ENCODE results near the gene DGKH.
"Not testable (repeated sequence)": the region's sequence is repeated elsewhere in the genome, so short reads cannot be mapped to it uniquely, and the experiment has no call there.

The DGKH gene

GRCh38 chr13:42173789-42174343 is 125.4 kb downstream of the DGKH start:
- no peak for DNase-seq

DNA sequence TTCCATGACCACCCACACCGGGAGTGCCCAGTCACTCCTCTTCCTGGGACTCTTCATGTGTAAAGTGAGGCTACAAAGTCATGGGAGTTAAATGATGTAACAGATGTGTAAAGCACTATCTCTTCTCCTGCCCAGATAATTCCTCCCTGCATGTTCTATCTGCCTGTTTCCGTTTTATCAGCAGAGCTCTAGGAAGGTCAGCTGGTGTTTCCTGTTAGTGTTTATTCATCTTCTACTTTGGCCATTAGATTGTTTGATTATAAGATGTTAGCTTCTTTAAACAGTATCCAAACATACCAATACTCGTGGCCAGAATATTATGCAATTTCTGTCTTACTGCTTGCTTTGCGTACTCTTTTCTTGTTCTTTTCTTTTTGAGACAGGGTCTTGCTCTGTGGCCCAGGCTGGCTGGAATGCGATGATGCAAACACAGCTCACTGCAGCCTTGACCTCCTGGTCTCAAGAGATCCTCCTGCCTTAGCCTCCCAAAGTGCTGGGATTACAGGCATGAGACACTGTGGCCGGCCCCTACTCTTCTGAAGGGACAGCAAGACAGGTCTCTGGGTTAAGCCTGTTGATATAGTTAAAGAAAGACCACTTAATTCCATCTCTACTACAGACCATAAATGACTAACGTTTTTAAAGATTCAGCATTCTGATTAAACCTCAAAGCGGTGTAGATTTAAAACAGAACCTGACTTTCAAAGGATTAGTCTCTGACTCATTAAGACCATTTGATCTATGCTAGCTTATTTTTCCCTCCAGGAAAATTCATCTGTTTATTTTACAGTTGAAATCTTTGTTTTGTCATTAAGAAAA is 126.1 kb downstream of the DGKH start:
- DNase-seq: no peak

- no peak for DNase-seq
Measured at GRCh38 chr13:42176294-42176693, 127.8 kb downstream of the DGKH start.

DNA sequence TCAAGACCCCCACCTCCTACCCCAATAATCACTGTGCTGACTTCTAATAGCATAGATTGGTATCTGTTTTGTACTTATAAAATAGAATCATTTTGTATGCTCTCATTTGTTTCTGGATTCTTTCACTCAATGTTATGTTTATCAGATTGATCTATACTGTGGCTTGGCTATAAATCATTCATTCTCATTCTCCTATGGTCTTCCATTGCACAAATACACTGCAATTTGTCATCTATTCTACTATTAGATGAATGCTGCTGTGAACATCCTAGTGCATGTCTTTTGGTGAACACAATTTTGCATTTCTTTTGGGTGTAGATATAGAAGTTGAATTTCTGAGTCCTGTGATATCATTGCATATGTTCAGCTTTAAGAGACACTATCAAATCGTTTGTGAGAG is 128.7 kb downstream of the DGKH start:
- DNase-seq: no peak

- DNase-seq: no peak
Measured at GRCh38 chr13:42181381-42181953, 133.0 kb downstream of the DGKH start.

GRCh38 chr13:42189061-42189460 is 140.6 kb downstream of the DGKH start:
- no peak for DNase-seq

DNA sequence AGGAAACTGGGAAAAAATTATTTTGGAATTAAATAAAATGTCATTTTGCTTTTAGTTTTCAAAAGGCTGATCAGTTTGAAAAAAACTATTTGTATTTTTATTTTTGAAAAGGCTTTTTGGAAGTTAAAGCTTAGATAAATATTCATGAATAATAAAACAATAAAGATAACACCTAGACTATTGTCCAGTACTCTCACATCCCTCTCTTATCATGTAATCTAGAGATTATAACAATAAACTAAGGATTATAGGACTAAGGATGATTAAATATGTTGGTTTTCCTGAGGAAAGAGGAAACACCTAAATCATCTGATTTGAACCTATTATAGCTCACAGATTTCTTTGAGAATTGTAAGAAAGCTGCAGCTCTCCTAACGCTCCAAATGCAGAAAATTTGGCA is 142.1 kb downstream of the DGKH start:
- no peak for DNase-seq

DNA sequence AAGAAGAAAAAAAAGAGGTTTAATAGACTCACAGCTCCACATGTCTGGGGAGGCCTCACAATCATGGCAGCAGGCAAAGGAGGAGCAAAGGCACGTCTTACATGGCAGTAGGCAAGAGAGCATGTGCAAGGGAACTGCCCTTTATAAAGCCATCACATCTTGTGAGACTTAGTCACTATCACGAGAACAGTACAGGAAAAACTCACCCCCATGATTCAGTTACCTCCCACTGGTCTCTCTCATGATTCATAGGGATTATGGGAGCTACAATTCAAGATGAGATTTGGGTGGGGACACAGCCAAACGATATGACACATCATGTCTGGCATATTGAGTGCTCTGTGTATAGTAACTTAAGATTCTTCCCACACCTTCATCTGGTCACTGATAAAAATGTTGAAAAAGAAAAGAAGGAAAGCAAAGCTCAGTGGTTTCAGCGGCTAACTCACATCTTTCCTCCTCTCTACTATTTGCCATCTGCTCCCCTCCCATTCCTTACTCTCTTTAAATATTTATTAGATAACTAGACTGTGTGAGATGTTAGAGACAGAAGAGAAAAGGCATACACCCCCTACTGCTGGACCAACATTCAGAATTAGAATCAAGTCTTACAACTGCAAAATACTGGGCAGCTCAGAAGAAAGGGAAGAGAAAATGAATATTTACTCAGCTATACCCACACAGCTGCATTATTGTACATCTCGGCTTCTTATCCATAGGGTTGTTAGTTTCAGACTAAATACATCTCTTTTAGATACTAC is 163.4 kb downstream of the DGKH start:
- no peak for DNase-seq

DNA sequence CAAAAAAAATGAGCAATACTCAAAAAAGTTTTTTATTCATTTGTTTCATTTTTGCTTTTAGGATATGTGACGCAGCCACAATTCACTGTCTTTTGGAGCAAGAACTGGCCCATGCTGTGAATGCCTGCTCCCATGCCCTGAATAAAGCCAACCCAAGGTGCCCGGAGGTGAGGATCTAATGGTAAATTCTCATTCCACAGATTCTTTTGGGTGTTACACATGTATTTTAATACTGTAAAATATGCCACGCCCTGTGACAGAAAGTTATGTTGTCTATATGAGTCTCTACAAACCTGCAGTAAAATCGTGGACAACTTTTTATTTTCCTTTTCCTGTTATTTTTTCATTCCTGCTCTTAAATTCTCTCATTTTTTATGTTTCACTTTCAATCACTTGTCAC is 166.0 kb downstream of the DGKH start:
- no peak for DNase-seq

- DNase-seq: no peak
Measured at GRCh38 chr13:42215578-42216421, 167.4 kb downstream of the DGKH start.

DNA sequence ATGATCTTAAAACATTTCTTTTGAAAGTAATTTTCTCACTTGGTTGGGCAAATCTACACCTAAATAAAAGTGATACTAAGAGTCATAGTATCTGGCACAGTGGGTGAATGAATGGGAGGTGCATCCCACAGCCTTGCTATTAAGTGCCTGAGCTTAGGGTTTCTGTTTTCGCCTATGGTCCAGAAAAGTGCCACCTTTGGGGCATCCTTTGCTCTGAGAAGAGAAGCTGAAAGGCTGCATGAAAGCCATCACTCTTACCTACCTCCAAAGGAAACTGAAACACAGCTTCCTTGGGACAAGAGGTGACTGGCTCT is 167.9 kb downstream of the DGKH start:
- DNase-seq: no peak

GRCh38 chr13:42218576-42218975 is 170.1 kb downstream of the DGKH start:
- DNase-seq: no peak

DNA sequence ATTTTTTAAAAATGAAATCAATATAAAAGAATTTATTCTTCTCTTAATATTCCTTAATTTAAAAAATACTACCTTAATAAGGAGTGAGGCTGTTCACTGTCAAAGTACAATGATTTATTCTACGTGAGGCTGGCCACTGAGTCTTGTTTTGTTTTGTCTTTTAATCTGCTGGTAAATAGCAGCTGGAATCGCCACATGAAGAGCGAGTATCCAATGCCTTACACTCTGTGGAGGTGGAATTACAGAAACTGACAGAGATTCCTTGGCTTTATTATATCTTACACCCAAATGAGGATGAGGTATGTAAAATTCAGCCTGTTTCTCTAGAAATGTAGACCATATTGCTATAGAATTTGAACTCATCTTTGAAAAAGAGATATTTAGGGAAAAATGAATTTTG is 170.6 kb downstream of the DGKH start:
- no peak for DNase-seq

DNA sequence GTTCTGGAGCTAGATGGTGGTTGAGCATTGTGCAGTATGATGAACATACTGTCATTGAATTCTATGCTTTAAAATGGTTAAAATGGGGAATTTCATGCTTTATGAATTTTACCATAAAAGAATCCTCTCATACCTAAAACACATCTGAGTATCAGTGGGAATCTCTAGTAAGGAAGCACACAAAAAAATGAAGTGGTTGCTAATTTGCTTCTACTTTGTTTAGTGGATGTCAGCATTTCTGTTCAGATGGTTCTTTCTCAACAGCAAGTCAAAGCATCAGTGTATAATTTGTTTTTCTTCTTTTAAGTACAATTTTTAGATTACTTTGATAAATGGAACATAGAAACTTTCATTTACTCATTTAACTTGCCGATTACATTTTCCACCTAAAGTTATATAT is 171.4 kb downstream of the DGKH start:
- DNase-seq: no peak

- no peak for DNase-seq
Measured at GRCh38 chr13:42221121-42221765, 172.8 kb downstream of the DGKH start.

GRCh38 chr13:42223681-42224080 is 175.2 kb downstream of the DGKH start:
- DNase-seq: no peak

GRCh38 chr13:42225051-42225450 is 176.6 kb downstream of the DGKH start:
- no peak for DNase-seq

DNA sequence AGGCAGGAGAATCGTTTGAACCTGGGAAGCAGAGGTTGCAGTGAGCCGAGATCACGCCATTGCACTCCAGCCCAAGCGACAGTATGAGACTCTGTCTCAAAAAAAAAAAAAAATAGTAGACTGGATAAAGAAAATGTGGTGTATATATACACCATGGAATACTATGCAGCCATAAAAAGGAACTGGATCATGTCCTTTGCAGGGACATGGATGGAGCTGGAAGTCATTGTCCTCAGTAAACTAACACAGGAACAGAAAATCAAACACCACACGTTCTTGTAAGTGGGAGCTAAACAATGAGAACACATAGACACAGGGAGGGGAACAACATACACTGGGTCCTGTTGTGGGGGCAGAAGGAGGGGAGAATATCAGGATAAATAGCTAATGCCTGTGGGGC is 178.3 kb downstream of the DGKH start:
- DNase-seq: not testable (repeated sequence)

GRCh38 chr13:42228527-42228926 is 180.1 kb downstream of the DGKH start:
- no peak for DNase-seq

- no peak for DNase-seq
Measured at GRCh38 chr13:42229287-42229686, 180.8 kb downstream of the DGKH start.

- no peak for DNase-seq
Measured at GRCh38 chr13:42232671-42233070, 184.2 kb downstream of the DGKH start.

DNA sequence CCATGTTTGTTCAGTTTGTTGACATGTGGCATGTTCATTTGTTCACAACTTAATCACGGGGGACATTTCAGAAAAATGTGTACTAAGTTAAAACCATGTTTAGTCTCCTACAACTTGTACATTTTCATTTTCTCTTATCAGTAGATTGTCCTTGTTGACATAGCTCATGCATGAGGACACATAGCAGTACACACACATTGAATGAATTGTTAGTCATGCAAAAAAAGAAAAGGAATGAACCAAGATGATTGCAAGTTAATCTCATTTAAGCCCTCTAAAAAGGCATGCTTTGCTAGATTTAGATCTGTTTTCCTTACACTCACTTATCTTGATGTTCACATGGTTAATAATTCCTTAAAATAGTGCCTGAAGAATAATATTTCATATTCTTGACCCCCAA is 185.3 kb downstream of the DGKH start:
- no peak for DNase-seq

Data from NCI-H524 treated with DMSO at 0.1 percent for 48 hours (cell line).